Transverse colon (tissue), 4 donors: Measurements from ENCODE around the gene APOF.

ENCODE experiments used
- EP300 ChIP-seq: sonication (generic); formaldehyde crosslinking; IDR thresholded peaks from one replicate; pipeline ENCODE4 v1.6.1; 2017; ENCODE audit warnings: antibody characterized with exemption, low read depth
- POLR2AphosphoS5 ChIP-seq, 3 donors: sonication (generic); formaldehyde crosslinking; IDR thresholded peaks; one replicate each; pipeline ENCODE4 v1.6.1; 2016; ENCODE audit warnings: antibody characterized with exemption in 3 of 3
- TF ChIP-seq, protein P1 (sequence below), 5 experiments: fragments of 200-600 bp in 3 of 5; fragments of 450-650 bp in 2 of 5; sonication (generic) in 3 of 5; IDR thresholded peaks; 1 replicate in 2 of 5; 2 replicates in 3 of 5; pipeline ENCODE4 v1.5.1; 2016 to 2017; ENCODE audit warnings: antibody characterized with exemption in 5 of 5, inconsistent platforms in 3 of 5, mild to moderate bottlenecking in 2 of 5, moderate library complexity in 1 of 5

- TF ChIP-seq, protein P1, sequence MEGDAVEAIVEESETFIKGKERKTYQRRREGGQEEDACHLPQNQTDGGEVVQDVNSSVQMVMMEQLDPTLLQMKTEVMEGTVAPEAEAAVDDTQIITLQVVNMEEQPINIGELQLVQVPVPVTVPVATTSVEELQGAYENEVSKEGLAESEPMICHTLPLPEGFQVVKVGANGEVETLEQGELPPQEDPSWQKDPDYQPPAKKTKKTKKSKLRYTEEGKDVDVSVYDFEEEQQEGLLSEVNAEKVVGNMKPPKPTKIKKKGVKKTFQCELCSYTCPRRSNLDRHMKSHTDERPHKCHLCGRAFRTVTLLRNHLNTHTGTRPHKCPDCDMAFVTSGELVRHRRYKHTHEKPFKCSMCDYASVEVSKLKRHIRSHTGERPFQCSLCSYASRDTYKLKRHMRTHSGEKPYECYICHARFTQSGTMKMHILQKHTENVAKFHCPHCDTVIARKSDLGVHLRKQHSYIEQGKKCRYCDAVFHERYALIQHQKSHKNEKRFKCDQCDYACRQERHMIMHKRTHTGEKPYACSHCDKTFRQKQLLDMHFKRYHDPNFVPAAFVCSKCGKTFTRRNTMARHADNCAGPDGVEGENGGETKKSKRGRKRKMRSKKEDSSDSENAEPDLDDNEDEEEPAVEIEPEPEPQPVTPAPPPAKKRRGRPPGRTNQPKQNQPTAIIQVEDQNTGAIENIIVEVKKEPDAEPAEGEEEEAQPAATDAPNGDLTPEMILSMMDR (IDR thresholded peaks at IDR 0.05) = no peak
- no peak for TF ChIP-seq POLR2AphosphoS5 (IDR thresholded peaks at IDR 0.05)
- TF ChIP-seq EP300 = no peak
Measured at GRCh38 chr12:56362130-56363059, at the start of gene APOF.
